Embryonic facial prominence (tissue), 1 donor: ENCODE measurements around the gene KIF3C.
"Not testable (repeated sequence)": the region's sequence is repeated elsewhere in the genome, so short reads cannot be mapped to it uniquely, and the experiment has no call there.

Source experiments
- DNase-seq: peaks from one replicate; pipeline ENCODE4 v3.0.0-alpha.2; 2016; ENCODE audit errors: extremely low spot score

The KIF3C gene

DNA sequence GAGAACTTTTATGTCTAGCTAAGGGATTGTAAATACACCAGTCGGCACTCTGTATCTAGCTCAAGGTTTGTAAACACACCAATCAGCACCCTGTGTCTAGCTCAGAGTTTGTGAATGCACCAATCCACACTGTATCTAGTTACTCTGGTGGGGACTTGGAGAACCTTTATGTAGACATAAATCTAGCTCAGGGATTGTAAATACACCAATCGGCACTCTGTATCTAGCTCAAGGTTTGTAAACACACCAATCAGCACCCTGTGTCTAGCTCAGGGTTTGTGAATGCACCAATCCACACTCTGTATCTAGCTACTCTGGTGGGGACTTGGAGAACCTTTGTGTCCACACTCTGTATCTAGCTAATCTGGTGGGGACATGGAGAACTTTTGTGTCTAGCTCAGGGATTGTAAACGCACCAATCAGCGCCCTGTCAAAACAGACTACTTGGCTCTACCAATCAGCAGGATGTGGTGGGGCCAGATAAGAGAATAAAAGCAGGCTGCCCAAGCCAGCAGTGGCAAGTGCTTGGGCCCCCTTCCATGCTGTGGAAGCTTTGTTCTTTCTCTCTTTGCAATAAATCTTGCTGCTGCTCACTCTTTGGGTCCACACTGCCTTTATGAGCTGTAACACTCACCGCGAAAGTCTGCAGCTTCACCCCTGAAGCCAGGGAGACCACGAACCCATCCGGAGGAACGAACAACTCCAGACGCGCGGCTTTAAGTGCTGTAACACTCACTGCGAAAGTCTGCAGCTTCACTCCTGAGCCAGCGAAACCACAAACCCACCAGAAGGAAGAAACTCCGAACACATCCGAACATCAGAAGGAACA, 66.1 kb downstream of the KIF3C start:
- not testable (repeated sequence) for DNase-seq

DNA sequence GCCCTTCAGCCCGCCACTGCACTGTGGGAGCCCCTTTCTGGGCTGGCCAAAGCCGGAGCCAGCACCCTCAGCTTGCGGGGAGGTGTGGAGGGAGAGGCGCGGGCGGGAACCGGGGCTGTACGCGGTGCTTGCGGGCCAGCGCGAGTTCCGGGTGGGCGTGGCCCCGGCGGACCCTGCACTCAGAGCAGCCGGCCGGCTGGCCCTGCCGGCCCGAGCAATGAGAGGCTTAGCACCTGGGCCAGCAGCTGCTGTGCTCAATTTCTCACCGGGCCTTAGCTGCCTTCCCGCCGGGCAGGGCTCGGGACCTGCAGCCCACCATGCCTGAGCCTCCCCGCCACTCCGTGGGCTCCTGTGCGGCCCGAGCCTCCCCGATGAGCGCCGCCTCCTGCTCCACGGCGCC, 66.9 kb downstream of the KIF3C start:
- DNase-seq: not testable (repeated sequence)

DNA sequence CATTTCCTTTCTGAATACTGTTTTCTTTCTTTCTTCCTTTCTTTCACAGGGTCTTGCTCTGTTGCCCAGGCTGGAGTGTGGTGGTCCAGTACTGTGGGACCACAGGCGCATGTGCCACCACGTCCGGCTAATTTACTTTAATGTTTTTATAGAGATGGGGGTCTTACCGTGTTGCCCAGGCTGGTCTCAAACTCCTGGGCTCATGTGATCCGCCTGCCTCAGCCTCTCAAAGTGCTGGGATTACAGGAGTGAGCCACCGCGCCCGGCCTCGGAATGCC, 68.7 kb downstream of the KIF3C start:
- DNase-seq: not testable (repeated sequence)

DNA sequence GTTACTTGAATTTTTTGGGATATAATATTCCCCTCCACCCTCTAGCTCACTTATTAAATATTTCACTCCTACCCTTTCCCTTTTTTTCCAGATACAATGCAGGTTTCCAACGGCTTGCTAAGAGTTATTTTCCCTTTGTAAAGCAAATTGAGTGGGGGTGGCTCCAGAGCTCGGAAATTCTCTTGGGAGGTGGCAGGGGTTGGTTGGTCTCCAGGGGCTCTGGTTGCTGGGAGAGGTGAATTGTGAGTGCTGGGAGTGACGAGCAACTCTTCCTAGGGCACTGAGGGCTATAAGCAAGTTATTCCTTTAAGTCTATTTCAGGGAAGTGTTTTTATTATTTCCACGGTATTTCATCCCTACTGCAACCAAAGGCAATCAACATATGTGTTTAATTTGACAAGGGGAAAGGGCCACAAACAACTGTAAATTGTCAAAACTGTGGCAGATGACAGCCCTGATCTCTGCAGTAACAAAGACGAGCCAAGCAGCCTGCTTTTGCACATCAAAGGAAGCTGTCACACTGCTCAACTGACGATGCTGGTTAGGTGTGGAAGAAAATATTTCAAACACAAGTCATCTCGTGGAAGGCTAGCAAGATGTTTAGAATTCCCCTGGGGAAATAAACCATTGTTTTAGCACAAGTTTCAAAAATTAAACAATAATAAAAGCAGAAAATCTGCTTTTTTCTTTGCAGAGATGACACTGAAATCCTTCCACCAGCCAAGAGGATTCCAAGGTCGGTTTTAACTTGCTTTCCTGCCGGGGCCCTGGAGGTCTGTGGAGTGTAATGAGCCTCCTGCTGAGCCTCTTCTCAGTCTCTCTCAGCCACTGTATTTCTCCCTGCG, 69.2 kb downstream of the KIF3C start:
- DNase-seq: peak; percentile 10

DNA sequence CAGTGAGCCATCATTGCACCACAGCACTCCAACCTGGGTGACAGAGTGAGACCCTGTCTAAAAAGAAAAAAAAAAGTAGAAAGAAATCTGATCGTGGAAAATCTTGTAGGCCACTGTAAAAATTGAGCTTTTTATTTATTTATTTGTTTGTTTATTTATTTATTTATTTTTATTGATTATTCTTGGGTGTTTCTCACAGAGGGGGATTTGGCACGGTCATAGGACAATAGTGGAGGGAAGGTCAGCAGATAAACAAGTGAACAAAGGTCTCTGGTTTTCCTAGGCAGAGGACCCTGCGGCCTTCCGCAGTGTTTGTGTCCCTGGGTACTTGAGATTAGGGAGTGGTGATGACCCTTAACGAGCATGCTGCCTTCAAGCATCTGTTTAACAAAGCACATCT, 72.7 kb downstream of the KIF3C start:
- DNase-seq: not testable (repeated sequence)

DNA sequence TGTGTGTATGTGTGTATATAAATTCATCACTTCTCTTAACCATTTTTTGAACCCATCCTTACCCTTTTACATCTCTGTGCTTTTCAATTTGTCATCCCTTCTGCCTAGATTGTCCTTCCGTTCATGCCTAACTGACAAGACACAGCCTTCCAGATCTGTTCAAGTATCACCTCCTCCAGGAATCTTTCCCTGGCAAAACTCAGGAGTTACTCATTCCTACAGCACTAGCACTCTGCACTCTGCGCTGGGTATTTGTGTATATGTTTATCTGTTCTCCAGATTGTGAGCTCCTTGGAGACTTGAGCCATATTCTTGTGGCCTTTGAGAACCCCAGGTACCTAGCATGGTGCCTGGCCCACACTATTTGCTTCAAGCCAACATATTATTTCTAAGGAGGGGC, 77.2 kb downstream of the KIF3C start:
- DNase-seq: no peak

DNA sequence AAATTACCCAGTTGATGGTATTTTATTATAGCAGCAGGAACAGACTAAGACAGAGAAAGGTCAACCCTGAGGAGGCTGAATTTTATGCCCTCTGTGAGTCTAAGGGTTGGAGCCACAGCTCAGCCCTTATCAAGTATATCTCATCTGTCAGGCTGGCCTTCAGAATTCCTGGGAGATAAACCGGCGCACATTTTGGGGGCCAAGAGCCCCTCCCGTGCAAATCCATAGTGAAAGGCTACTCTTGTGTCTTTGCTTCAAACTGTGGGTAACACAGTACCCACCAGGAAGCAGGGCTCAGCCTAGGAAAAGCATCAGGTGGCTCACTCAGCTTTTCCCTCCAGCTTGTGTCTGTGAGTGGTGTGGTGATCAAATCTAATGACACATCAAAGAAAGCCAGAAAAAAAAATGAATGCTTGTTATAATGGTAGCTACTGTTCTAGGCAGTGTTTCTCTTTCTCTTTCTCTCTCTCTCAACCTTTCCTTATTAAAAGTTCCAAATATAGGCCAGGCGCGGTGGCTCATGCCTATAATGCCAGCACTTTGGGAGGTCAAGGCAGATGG, 79.0 kb downstream of the KIF3C start:
- no peak for DNase-seq

DNA sequence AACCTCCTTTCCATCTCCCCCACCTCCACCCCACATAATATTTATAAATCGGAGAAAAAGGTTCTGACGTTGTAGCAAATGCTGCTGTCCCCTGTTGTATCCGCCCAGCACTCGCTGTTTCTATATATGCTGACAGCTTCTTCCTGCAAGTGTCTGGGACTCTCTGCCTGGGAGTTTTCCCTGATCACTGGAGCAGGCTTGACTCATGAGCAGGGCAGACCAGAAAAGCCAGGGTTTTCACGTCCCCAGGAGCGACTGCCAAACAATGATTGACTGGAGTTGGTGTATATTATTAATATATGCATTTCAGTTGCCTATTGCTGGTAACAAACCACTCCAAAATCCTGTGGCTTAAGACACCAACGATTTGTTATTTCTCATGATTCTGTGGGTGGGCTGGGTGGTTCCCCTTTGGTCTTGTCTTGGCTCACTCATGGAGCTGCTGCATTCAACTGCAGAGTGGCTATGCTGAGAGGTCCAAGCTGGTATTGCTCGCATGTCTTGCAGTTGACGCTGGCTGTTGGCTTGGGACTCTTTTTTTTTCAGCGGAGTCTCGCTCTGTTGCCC, 82.8 kb downstream of the KIF3C start:
- DNase-seq: no peak

DNA sequence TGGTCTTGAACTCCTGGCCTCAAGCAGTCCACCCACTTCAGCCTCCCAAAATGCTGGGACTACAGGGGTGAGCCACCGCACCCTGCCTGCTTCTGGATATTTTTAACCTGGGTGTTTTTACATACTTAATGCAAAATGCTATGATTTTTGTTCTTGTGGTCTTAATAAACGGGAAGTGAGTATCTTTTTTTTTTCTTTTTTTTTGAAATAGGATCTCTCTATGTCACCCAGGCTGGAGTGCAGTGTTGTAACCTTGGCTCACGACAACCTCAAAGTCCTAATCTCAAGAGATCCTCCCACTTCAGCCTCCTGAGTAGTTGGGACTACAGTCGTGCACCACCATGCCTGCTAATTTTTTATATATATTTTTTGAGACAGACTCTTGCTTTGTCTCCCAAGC, 84.8 kb downstream of the KIF3C start:
- no peak for DNase-seq

DNA sequence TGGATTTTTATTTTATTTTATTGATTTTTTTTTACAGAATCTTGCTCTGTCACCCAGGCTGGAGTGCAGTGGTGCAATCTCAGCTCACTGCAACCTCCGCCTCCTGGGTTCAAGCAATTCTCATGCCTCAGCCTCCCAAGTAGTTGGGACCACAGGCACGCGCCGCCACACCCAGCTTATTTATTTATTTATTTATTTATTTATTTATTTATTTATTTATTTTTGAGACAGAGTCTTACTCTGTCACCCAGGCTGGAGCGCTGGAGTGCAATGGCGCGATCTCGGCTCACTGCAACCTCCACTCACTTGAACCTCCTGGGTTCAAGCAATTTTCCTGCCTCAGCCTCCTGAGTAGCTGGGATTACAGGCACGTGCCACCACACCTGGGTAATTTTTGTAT, 86.0 kb downstream of the KIF3C start:
- not testable (repeated sequence) for DNase-seq

DNA sequence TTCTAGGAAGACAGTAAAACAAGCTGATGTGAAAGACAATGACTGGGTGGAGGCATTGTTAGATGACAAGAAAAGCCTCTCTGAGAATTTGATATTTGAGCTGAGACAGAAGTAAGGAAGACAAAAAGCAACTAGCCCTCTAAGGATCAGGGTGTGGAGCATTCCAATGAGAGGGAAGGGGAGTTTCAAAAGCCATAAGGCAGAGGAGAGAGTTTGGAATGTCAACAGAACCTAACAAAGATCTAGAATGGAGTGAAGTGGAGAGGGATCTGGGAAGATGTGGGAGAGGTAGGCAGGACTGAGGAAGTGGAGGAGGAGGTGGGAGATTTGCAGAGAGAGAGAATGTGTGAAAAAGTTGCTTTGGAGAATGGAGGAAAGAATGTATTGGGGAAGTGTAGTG, 86.7 kb downstream of the KIF3C start:
- no peak for DNase-seq

DNA sequence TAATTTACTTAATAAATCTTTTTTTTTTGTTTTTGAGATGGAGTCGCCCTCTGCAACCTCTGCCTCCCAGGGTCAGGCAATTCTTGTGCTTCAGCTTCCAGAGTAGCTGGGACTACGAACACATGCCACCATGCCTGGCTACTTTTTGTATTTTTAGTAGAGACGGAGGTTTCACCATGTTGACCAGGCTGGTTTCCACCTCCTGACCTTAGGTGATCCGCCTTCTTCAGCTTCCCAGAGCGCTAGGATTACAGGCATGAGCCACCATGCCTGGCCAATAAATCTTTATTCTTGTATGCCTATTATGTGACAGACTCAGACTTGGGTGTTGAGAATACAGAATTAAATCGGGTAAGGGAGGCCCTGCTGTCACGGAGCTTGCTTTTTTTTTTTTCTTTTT, 87.3 kb downstream of the KIF3C start:
- no peak for DNase-seq

DNA sequence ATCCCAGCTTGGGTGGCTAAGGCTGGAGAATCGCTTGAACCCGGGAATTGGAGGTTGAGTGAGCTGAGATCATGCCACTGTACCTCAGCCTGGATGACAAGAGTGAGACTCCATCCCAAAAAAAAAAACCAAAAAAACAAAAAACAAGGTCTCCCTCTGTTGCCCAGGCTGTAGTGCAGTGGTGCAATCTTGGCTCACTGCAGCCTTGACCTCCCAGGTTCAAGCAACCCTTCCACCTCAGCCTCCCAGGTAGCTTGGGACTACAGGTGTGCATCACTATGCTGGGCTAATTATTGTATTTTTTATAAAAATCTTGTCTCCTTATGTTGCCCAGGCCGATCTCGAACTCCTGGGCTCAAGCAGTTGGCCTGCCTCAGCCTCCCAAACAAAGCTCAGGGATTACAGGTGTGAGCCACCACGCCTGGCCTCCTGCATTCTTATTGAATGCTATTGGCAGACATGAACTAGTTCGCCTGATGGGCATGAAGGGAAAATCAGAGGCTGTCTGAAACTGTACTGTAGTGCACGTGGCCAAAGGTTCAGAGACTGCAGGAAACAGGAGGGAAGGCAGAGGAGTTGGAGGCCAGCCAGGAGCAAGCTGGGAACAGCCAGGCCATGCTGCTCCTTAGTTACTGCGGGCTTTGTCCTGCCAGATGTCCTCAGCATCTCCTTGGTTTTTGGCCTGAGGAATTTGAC, 88.0 kb downstream of the KIF3C start:
- DNase-seq: no peak

DNA sequence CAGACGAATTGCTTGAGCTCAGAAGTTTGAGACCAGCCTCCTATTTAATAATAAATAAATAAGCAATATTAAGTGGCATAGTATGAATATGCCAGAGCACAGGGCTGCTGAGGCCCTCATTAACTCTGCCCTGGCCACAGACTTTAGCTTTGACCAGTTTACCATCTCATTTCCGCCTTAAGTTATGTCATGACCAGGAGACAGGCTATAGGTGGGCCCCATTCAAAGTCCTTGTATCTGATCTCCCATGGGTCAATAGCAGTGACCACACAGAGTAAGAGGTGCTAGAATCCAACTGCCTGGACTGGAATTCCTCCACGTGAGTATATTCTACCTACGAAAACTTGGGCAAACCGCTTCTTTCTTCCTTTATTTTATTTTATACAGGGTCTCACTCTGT, 90.6 kb downstream of the KIF3C start:
- DNase-seq: no peak

DNA sequence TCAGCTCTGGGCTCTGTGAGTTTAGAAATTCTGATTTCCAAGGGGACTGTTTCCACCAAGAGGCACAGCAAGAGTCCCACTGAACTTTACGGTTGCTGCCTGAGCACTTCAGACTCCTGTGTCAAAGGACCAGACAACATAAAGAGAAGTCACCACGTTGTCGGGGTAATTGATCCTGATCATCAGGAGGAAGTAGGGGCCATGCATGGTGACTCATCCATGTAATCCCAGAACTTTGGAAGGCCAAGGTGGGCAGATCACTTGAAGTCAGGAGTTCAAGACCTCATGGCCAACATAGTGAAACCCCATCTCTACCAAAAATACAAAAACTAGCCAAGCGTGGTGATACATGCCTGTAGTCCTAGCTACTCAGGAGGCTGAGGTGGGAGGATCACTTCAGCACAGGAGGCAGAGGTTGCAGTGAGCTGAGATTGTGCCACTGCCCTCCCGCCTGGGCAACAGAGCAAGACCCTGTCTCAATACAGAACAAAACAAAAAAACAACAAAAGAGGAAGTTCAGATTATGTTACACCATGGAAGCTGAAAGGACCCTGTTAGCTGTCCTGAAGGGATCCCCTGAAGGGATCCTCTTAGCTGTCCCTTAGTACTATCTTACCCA, 94.6 kb downstream of the KIF3C start:
- no peak for DNase-seq

DNA sequence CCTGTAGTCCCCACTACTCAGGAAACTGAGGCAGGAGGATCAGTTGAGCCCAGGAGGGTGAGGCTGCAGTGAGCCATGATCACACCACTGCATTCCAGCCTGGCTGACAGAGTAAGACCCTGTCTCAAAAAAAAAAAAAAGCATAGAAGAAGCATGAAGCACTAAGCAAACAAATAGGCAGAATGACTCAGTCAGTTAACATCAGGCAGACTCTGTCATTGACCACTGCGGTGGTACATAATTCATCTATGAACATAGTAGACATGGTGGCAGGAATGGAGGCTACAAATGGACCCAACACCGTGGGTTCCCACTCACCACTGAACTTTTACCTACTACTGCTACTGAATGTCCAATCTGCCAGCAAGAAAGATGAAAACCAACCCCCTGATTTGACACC, 96.4 kb downstream of the KIF3C start:
- DNase-seq: no peak

DNA sequence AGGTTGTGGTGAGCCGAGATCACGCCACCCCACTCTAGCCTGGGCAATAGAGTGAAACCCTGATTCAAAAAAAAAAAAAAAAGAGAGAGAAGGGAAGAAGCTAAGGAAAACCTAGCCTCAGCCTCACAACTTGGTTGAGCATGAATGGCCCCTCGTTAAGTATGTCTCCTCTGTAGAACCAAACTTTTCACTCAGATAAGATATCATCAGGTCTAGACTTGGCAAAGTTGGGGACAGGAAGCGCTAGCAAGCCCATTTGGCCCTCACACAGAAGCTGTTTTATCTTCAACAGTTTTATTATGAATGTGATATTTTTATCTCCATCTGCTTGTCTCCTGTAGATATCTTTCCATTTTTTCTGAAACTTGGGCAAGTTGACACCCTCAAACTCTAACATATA, 100.5 kb downstream of the KIF3C start:
- DNase-seq: no peak

DNA sequence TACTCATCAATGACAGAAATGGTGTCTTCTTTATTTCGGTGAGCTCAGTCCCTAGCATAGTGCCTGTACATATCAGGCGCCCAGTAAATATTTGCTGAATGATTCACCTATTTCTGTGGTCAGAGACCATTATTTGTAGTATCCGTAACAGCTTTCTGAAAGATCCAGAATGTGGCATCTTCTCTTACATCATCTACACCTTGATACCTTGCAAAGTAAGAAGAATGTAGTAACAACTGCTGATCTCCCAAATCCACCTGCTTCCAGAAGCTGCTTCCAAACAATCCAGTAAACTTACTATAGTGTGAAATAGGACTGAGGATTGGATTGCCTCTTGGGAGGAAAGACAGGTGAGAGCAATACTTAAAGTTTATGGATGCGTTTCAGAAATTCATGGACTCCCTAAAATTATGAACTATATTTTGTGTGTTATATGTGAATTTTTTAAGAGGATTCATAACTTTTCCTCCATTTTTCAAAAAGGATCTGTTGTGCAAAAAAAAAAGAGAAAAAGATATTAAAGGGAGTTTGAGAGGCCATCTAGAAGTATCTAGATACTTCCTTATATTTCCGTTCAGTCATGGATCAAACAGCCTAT, 103.1 kb downstream of the KIF3C start:
- DNase-seq: no peak

DNA sequence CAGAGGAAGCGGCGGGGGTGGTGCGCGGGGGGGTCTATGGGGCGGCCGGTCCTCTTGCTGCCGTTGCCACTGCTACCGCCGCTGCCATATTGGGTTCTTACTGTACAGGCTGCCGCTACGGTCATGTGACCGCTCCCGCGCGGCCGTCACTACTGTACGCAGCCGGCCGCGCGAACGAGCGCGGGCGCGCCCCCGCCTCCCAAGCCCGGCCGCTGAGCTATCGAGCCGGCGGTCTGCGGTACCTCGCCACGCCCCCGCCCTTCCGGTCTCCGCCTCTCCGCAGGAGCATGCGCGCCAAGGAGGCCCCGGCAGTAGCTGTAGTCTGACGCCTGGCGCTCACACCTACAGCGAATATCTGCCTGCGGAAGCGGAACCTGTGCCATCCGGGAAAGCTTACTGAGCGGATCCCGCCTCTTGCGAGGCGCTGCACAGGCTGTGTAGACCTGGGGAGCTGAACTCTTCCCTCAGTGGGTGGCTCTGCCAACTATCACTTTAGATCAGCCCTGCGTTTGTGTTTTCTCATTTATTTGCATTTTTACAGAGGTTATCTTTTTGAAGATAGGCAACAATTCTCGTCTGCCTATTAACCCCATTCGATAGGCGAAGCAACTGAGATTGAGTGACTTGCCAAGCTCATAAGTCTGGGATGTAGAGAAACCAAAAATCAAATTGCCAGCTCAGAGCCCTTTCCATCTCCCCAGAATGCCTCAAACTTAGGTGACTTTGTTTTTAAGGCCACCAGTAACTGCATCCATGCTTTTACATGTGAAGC, 103.8 kb downstream of the KIF3C start, which contains the start of gene ASXL2:
Gene ASXL2, minus strand, starts transcription at position 127 of the 772 bp plus-strand sequence. CDS start 265 bp downstream, outside the sequence.
- peak; percentile 97 for DNase-seq
